HUDEP-2 (cell line): ENCODE data around the gene FGF3.

Experiments used
- DNase-seq, 76 experiments: peaks; one replicate each; lab custom pipeline; 2025; ENCODE audit not compliant: unreplicated experiment in 76 of 76; lab: John Stamatoyannopoulos, UW

FGF3 gene

GRCh38 chr11:69844396-69844795, 25.2 kb upstream of the FGF3 start:
- DNase-seq: no peak

- no peak for DNase-seq
These were observed 24.3 kb upstream of the FGF3 start for GRCh38 chr11:69843529-69843921.

GRCh38 chr11:69842746-69843528, 23.7 kb upstream of the FGF3 start:
- no peak for DNase-seq

DNA sequence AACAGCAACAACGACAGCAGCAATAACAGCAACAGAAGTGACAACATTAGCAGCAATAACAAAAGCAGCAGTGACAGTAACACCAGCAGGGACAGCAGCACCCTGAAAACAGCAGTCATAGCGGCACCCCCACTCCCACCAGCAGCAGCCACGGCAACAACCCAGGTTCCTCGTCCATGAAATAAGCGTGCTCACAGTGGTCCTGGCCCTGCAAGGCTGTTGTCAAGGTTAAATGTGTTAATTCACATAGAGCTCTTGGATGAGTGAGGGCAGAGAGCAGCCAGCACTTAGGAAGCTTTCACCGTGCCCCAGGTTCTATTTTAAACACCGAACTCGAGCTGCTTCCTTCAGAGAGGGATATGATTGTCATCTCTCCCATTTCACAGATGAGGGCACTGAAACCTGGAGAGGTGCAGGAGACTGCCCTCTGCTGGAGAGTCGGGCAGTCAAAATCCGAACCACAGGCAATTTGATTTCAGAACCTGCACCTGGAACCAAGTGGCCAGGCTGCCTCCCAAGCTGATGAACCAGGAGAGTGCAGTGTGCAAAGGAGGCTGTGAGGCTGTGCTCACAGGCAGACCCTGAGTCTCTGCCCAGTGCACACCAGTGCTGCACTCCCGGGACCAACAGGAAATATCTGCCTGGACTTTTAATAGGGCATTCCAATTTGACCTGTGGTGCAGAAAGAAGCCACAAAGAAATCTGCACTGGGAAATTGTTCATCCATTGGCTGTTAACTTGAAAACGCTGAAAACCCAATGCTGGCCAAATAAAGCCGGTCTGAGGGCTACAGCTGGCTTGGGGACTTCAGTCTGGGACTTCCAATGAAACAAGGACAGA, 22.9 kb upstream of the FGF3 start:
- DNase-seq: peak in 12 of 76 experiments; percentile 2 to 45 (median 14)

DNA sequence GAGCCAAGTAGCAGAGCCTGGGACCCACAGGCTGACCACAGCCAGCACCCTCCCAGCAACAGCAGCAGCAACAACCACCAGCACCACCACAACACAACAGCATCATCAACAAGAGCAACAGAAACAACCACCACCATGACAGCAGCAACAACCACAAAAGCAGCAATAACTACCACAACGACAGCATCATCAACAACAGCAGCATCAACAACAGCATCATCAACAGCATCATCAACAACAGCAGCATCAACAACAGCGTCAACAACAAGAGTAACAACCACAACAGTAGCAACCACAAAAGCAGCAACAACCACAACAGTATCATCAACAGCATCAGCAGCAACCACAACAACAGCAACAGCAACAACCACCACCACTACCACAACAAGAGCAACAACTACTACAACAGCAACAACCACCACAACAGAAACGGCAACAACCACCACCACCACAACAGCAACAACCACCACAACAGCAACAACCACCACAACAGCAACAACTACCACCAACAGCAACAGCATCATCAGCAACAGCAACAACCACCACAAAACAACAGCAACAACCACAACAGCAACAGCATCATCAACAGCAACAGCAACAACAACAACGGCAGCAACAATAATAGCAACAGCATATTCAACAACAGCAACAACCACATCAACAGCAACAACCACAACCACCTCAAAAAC, 22.1 kb upstream of the FGF3 start:
- DNase-seq: no peak

DNA sequence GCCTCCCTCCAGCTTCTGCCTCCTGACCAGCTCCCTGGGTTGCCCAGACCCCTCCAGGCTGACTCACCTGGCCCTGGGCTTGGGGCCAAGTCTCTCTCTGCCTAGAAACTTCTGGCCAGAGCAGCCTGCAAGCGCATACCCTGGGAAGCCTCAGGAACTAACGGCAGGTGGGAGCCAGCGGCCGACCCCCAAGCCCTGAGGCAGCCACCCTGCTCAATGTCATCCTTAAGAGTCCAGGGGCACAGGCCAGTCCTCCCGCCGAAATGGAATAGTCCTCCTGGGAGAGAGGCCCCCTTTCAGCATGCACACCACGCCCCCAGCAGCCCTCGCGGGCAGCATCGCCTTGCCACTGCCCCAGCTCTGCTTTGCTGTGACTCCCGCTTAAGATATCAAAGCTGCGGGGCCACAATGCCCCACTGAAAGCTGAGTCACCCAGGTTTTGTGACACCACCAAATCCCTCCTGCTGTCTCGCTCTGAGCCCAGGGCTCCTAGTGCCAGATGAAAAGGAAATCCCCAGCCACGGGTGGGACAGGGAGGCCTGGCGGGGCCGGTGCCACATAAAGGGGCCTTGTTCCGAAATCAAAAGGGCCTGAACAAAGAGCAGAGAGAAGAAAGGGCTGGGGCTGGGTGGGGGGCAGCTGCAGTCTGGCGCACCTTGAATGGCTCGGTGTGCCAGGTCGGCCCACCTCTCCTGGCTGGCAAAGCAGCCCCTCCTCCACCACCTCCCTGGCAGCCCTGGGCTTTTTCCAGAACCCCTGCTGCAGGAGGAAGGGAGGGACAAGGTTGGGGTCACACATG, 21.4 kb upstream of the FGF3 start:
- no peak for DNase-seq

- no peak for DNase-seq
These were observed 20.3 kb upstream of the FGF3 start for GRCh38 chr11:69839516-69839915.

- no peak for DNase-seq
These were observed 18.6 kb upstream of the FGF3 start for GRCh38 chr11:69837791-69838190.

DNA sequence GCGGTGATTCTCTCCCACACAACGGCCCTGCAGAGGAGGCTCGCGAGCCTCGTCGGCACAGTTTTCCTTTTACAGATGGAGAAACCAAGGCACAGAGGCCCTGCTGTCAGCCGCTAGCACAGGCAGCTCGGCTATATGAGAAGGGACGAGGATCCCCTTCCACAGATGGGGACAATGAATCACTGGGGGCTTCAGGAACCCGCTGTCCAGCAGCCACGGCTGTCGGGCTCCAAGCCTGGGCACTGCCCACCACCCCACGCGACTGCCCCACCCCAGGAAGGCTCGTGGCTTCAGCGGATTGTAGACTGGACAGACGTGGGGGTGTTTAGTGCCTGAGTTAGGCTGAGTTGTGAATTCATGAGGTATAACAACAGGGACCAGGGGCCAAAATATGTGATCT, 17.2 kb upstream of the FGF3 start:
- DNase-seq: no peak

DNA sequence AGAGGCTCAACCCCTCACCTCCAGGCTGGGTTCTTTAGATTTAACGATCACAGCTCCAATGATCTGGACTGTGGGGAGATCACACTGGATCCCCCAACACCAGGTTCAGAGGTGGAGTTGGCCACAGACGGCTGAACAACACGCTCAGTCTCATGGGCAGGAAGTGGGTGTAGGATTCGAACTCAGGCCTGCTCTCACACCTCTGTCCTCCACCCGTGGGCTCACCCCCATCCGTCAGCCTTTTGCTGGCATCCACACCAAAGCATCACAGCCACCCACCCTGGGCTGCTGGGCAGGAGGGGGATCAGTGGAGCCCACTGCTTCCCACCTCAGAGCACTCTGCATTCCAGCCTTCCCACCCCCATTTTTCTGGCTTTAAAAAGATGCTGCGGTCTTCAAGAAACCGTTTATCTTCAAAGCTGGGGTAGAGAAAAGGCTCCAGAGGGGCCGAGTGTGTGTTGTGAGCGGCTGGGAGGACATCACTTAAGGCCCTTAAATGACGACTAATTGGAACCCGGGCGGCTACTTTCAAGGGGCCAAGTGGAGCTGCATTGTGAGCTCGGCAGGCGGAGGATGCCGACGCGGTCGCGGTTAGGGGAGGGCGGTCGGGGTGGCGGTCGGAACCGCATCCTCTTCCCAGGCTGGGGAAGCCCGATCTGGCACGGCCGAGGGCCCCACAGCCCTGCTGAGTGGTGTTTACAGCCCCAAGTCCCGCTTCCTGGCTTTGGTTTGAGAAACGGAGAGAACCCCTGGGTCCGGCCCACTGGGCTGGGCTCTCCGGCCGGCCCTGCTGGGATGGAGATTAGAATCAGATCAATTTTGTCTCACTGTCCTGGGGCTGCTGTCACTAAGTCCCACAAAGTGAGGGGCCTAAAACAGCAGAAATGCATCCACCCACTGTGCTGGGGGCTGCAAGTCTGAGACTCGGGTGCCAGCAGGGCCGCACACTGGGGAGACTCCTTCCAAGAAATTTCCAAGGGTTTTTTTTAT, 15.9 kb upstream of the FGF3 start:
- DNase-seq: no peak

- DNase-seq: no peak
These were observed 15.0 kb upstream of the FGF3 start for GRCh38 chr11:69834251-69834650.

DNA sequence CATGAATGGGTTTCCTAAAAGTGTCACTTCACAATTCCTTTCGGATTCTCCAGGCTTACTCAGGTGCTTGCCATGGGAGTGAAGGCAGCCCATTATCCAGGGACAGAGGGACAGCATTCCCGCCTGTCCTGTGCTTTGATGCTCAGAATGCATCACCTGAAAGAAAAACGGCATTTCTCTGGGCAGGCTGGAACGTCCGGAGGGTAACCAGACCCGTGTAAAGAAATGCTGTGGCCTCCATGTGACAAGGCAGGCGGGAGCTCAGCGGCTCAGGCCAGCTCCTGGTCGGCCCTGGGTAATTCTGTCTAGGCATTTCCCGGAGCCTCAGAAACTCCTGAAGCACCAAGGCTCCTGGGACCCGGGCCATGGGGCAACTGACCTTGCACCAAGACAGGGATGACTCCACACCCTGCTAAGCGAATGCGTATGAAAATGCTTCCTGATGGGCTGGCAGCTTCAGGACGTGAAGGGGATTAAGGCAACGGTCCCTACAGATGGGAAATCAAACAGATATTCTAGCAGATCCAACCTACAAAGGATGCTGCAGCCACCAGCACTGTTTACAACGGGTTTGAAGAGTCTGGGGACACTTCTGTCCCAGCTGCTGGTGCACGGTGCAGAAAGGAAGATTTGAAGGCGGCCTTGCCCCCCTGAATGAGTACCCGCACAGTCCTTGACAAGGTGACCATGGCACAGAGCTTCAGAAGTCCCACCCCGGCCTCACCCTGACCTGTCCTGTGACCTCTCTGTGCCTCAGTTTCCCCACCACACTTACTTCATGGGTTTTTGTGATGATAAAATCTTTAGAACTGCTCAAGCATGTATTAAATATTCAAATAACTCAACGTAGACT, 13.6 kb upstream of the FGF3 start:
- DNase-seq: no peak

DNA sequence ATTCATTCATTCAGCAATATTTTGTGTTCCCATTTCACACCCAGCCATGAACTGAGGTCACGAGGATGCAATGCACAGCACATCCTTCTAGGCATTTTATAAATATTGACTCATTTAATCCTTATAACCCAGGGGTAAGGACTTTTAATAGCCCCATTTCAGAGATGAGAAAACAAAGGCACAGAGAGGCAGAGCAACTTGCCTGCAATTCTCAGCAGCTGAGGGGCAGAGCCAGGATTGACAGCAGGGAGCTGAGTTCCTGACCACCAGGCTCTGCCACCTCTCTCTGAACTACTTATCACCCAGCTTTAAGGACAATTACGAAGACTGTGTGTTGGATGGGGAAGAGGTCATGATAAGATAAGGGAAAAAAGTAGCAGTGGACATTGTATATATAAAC, 12.8 kb upstream of the FGF3 start:
- DNase-seq: no peak

DNA sequence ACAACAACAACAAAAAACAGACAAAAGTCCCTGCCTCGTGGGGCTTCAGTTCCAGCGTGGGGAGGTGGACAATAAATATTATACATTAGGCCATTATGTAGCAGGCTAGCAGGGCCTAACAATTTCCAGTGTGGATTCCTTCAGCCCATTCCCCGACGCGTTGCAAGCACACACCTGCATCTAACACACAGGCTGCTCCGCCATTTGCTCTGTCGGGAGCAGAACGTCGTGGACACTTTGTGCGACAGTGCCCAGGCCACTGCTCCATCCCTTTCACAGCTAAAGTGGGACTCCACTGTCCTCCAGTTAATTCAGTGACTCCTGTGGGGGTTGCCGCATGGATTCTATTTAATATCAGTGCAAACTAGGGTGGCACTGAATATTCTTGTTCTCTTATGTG, 10.9 kb upstream of the FGF3 start:
- no peak for DNase-seq

DNA sequence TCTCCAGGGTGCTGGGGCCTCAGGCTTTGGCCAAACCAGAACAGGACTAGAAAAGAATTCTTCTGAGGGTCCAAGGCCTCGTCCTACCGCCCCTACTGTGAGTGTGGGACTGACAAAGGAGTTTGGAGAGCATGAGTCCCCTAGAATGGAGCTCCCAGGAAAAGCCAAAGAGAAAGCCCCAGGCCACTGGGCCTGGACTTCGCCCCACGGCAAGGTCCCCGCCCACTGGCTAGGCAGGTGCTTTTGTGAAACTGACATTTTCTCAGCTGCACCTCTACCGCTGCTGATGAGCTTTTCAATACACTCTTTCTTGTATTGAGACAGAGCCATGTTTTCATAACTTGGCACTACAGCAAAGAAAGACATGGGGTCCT, 9.7 kb upstream of the FGF3 start:
- no peak for DNase-seq

DNA sequence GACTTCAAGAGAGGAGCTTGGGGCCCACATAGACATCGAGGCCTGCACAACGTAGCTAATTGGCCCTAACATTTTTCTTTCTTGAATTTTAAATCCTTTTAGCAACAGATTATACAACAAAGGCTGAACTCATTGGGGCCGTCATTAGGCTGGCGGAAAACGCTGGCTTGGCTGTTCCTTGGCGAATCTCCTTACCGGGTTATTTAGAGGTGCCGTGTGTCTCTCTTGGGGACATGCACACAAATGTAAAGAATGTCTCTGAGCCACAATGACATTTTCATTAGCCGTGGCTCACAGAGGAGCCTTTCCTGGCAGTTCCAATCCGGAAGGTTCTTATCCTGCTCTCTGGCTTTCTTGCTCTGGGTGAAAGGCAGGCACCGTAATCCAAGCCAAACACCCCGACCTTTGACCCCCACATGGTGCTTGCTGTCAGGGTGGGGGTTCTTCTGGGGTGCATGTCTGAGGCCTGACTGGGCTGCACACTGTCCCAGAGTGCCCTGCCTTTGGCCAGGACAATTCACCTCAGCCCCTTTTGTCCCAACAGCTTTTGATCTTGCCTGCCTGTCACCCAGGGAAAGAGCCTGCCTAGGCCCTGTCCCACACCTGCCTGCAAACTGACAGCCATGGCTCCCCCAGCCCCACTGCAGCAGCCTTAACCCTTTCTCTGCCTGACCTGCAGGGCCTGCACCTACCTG, 9.2 kb upstream of the FGF3 start:
- DNase-seq: no peak

DNA sequence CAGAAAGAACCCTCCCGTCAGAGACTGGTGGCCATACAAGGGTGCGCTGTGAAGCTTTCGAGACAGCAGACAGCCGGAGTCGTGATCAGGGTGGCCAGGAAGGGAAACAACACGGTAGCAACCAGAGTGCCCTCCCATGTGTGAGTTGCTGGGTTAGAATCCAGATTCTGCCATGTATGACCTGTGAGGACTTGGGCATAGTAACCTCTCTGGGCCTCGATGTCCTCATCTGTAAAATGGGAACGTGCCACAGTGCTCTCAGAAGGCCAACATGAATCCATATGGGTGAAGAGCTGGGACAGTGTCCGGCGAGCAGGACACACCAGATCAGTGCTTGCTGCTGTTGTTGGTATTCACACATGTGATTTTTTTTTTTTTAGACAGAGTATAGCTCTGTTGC, 7.6 kb upstream of the FGF3 start:
- no peak for DNase-seq

DNA sequence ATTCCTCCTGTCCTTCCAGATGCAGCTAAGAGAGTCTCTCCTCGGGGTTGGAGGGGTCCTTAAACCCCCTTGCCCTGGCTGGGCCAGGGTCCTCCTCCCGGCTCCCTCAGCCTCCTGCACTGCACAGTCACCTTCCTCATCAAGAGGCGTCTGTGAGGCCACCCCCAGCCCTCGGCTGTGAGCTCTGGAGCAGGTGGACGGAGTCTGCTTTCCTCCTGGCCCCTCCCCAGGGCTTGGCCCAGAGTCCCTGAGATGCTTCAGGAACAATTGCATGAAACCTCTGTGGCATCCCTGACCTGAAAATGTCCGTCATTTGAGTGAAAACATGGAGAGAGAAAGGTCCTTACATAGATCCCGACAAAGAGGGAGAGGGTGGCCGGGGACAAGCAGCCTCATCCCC, 6.7 kb upstream of the FGF3 start:
- no peak for DNase-seq
